SK-N-SH (cell line): ENCODE data around the gene MAP3K7CL. TPM values are rescaled to one million over a fixed set of nuclear protein-coding genes. Genes with fewer than 3 reads are reported as not detected.
A peak's percentile ranks its signal among the peaks of the same experiment; 100 is the strongest.

Experiments used
- CTCF ChIA-PET: fragments of 300-600, 350-600 bp; formaldehyde crosslinking; extraction: SDS; loops from one replicate; lab custom pipeline; 2021; lab: Yijun Ruan, JAX
- POLR2A ChIA-PET: fragments of 350-600 bp; sonication (Branson Sonifier 250); formaldehyde crosslinking; extraction: SDS; loops from one replicate; lab custom pipeline; 2020; ENCODE audit warnings: antibody characterized with exemption, inconsistent platforms; lab: Yijun Ruan, JAX
- DNase-seq: peaks from one replicate; pipeline ENCODE4 v3.0.0; 2012
- H2AFZ ChIP-seq: fragments of 200-600 bp; sonication (generic); 2 replicates; pipeline ENCODE4 v1.8.1; 2016; ENCODE audit warnings: antibody characterized with exemption, mild to moderate bottlenecking, low read depth
- H3F3A ChIP-seq: fragments of 200-600 bp; sonication (generic); replicated peaks from 2 replicates; pipeline ENCODE3; 2016; ENCODE audit warnings: antibody characterized with exemption, mild to moderate bottlenecking; ENCODE audit not compliant: insufficient read depth
- H3K27ac ChIP-seq, 2 experiments: fragments of 200-500 bp in 1 of 2; fragments of 200-600 bp in 1 of 2; sonication (Bioruptor generic) in 1 of 2; sonication (generic), shearing (Covaris generic) in 1 of 2; 2 replicates each; pipeline versions ENCODE4 v1.5.1 to v1.6.1; 2014 to 2016; ENCODE audit warnings: low read depth in 2 of 2, inconsistent platforms in 1 of 2, low read length in 1 of 2, mild to moderate bottlenecking in 1 of 2, mixed read lengths in 1 of 2
- H3K27me3 ChIP-seq: fragments of 200-600 bp; sonication (generic), shearing (Covaris generic); 2 replicates; pipeline ENCODE4 v1.6.1; 2016; ENCODE audit warnings: mixed run types; ENCODE audit not compliant: insufficient read depth
- H3K36me3 ChIP-seq, 2 experiments: fragments of 200-500 bp in 1 of 2; fragments of 200-600 bp in 1 of 2; sonication (Bioruptor generic) in 1 of 2; sonication (generic) in 1 of 2; replicated peaks in 1 of 2; 2 replicates each; pipeline versions ENCODE3 to v1.5.1; 2014 to 2016; ENCODE audit warnings: low read length in 1 of 2, mild to moderate bottlenecking in 1 of 2; ENCODE audit not compliant: insufficient read depth in 2 of 2, control insufficient read depth in 1 of 2
- H3K4me1 ChIP-seq, 2 experiments: fragments of 200-500 bp in 1 of 2; fragments of 200-600 bp in 1 of 2; sonication (Bioruptor generic) in 1 of 2; sonication (generic), shearing (Covaris generic) in 1 of 2; 2 replicates each; pipeline versions ENCODE4 v1.5.1 to v1.6.1; 2014 to 2016; ENCODE audit warnings: low read depth in 1 of 2, low read length in 1 of 2, mixed run types in 1 of 2; ENCODE audit not compliant: insufficient read depth in 2 of 2, control insufficient read depth in 1 of 2
- H3K4me2 ChIP-seq: fragments of 200-600 bp; sonication (generic), shearing (Covaris generic); 2 replicates; pipeline ENCODE4 v1.6.1; 2017; ENCODE audit warnings: mixed run types
- H3K4me3 ChIP-seq, 2 experiments: fragments of 200-500 bp in 1 of 2; fragments of 200-600 bp in 1 of 2; sonication (Bioruptor generic) in 1 of 2; sonication (generic), shearing (Covaris generic) in 1 of 2; 2 replicates each; pipeline versions ENCODE4 v1.5.1 to v1.8.1; 2014 to 2016; ENCODE audit warnings: low read depth in 2 of 2, inconsistent platforms in 1 of 2, low read length in 1 of 2, mild to moderate bottlenecking in 1 of 2, mixed read lengths in 1 of 2, moderate library complexity in 1 of 2
- H3K79me2 ChIP-seq: fragments of 200-600 bp; sonication (generic); 2 replicates; pipeline ENCODE4 v1.8.1; 2017; ENCODE audit warnings: mild to moderate bottlenecking; ENCODE audit not compliant: insufficient read depth
- H3K9ac ChIP-seq: fragments of 200-600 bp; sonication (generic); 2 replicates; pipeline ENCODE4 v1.6.1; 2017; ENCODE audit warnings: mixed run types
- H3K9me2 ChIP-seq: fragments of 200-600 bp; sonication (generic); 2 replicates; pipeline ENCODE4 v1.6.1; 2017; ENCODE audit warnings: mixed run types
- H3K9me3 ChIP-seq: fragments of 200-600 bp; sonication (generic); 2 replicates; pipeline ENCODE4 v1.6.1; 2017; ENCODE audit warnings: mixed run types, mild to moderate bottlenecking, moderate library complexity
- H4K20me1 ChIP-seq: fragments of 200-600 bp; sonication (generic); 2 replicates; pipeline ENCODE4 v1.6.1; 2017; ENCODE audit warnings: mild to moderate bottlenecking, mixed run types; ENCODE audit not compliant: insufficient read depth
- CTCF ChIP-seq: fragments of 200-600 bp; sonication (generic); IDR thresholded peaks from 2 replicates; pipeline ENCODE4 v1.6.1; 2017; ENCODE audit warnings: antibody characterized with exemption, mild to moderate bottlenecking, moderate library complexity
- ELF1 ChIP-seq: IDR thresholded peaks from 2 replicates; pipeline ENCODE4 v1.4.0; 2012
- EP300 ChIP-seq, 2 experiments: IDR thresholded peaks; 2 replicates each; pipeline versions ENCODE4 v1.4.0 to v1.6.1; 2012; ENCODE audit warnings: borderline replicate concordance in 1 of 2, low read depth in 1 of 2, low read length in 1 of 2
- FOSL2 ChIP-seq: IDR thresholded peaks from 2 replicates; pipeline ENCODE4 v1.4.0; 2012; ENCODE audit warnings: low read depth, mild to moderate bottlenecking, moderate library complexity, borderline replicate concordance
- GABPA ChIP-seq: IDR thresholded peaks from 2 replicates; pipeline ENCODE4 v1.4.0; 2012; ENCODE audit warnings: low read depth, mild to moderate bottlenecking
- GATA2 ChIP-seq: sonication (generic); formaldehyde crosslinking; IDR thresholded peaks from 2 replicates; pipeline ENCODE4 v1.5.0; 2020; ENCODE audit warnings: mild to moderate bottlenecking, missing genetic modification reagents
- IRF3 ChIP-seq: fragments of 150-350 bp; IDR thresholded peaks from 2 replicates; pipeline ENCODE4 v1.6.1; 2016; ENCODE audit warnings: mild to moderate bottlenecking, low read depth, low read length
- JUND ChIP-seq: IDR thresholded peaks from 2 replicates; pipeline ENCODE4 v1.4.0; 2012
- NFIC ChIP-seq: IDR thresholded peaks from 2 replicates; pipeline ENCODE4 v1.4.0; 2012; ENCODE audit warnings: borderline replicate concordance
- PBX3 ChIP-seq: IDR thresholded peaks from 2 replicates; pipeline ENCODE4; 2012
- POLR2AphosphoS5 ChIP-seq: IDR thresholded peaks from 2 replicates; pipeline ENCODE4 v1.6.1; 2012; ENCODE audit warnings: low read depth, low read length
- RCOR1 ChIP-seq: fragments of 150-350 bp; IDR thresholded peaks from 2 replicates; pipeline ENCODE4 v1.6.1; 2017; ENCODE audit warnings: antibody characterized with exemption, low read length
- REST ChIP-seq: IDR thresholded peaks from 2 replicates; pipeline ENCODE4 v1.6.1; 2012; ENCODE audit warnings: mild to moderate bottlenecking, low read depth, low read length, moderate library complexity
- RXRA ChIP-seq: IDR thresholded peaks from 2 replicates; pipeline ENCODE4 v1.4.0; 2012; ENCODE audit warnings: low read depth, mild to moderate bottlenecking, borderline replicate concordance
- SIN3A ChIP-seq: IDR thresholded peaks from 2 replicates; pipeline ENCODE4 v1.6.1; 2012; ENCODE audit warnings: low read depth, mild to moderate bottlenecking, low read length, moderate library complexity, borderline replicate concordance
- TAF1 ChIP-seq: IDR thresholded peaks from 2 replicates; pipeline ENCODE4 v1.6.1; 2012; ENCODE audit warnings: low read depth, mild to moderate bottlenecking, low read length, moderate library complexity, borderline replicate concordance
- YY1 ChIP-seq: IDR thresholded peaks from 2 replicates; pipeline ENCODE4 v1.4.0; 2012; ENCODE audit warnings: low read depth, mild to moderate bottlenecking
- WGBS: methylation state at CpG from one replicate; pipeline ENCODE4 v1.1.6; 2017; ENCODE audit warnings: low lambda C conversion rate; 5-methylcytosine and 5-hydroxymethylcytosine counted together
- polyA plus RNA-seq, 3 experiments: library from polyadenylated mRNA; depleted of rRNA; stranded (reverse); fragments of >200 nt; gene quantifications; 2 replicates each; pipeline ENCODE4 v1.2.3, GENCODE V29; 2012

MAP3K7CL gene
- polyA plus RNA-seq, 1 of the 3 experiments (the other 2 are of a cell fraction) = 2.3 TPM

GRCh38 chr21:29205988-29206387, 75.5 kb downstream of the MAP3K7CL start:
- H3K4me3 ChIP-seq = no peak overlapping the region
- DNase-seq = no peak
- POLR2A ChIA-PET = no interaction called here
- peaks cover 37% of the 10 kb centered on the region for H3F3A ChIP-seq
- H3K79me2 ChIP-seq = peaks cover 54% of the 10 kb centered on the region
- no peak for TF ChIP-seq RXRA
- no peak for TF ChIP-seq IRF3
- no peak for TF ChIP-seq YY1
- TF ChIP-seq TAF1 = no peak
- no peak for TF ChIP-seq GABPA
- TF ChIP-seq REST = no peak
- TF ChIP-seq PBX3 = no peak
- no peak for TF ChIP-seq FOSL2
- TF ChIP-seq RCOR1 = no peak
- no peak for TF ChIP-seq EP300 (IDR thresholded peaks at IDR 0.05; ENCODE audit: borderline replicate concordance in 1 of 2, low read depth in 1 of 2, low read length in 1 of 2)
- no peak for TF ChIP-seq ELF1
- no peak for TF ChIP-seq GATA2
- no peak for TF ChIP-seq SIN3A
- TF ChIP-seq CTCF = no peak
- TF ChIP-seq POLR2AphosphoS5 = no peak
- no peak for TF ChIP-seq JUND
- TF ChIP-seq NFIC = no peak
- CTCF ChIA-PET = interaction anchor here (1.3 kb wide), 1 partner anchor 11 kb away, joined by 3 read pairs; no protein-coding TSS in a partner anchor
- no peak overlapping the region for H2AFZ ChIP-seq
- H3K27ac ChIP-seq = peak overlapping the region in 1 of 2 experiments; percentile 98; a peak in 2 of 4 replicates
- peaks cover 0 to 34% of the 10 kb centered on the region in 2 experiments; a peak in 3 of 4 replicates for H3K4me1 ChIP-seq
- peaks cover 0 to 11% of the 10 kb centered on the region in 2 experiments for H3K36me3 ChIP-seq
- no peak overlapping the region for H3K9ac ChIP-seq
- peaks cover 11% of the 10 kb centered on the region for H3K9me3 ChIP-seq
- H4K20me1 ChIP-seq = no peaks in the 10 kb centered on the region
- H3K4me2 ChIP-seq = no peak overlapping the region
- WGBS = 48% methylated on average over 3 of the region's 3 CpGs
- no peaks in the 10 kb centered on the region for H3K9me2 ChIP-seq
- H3K27me3 ChIP-seq = no peaks in the 10 kb centered on the region
